RWPE1 (cell line): ENCODE data around the gene PANX2.
"Not testable (repeated sequence)": the region's sequence is repeated elsewhere in the genome, so short reads cannot be mapped to it uniquely, and the experiment has no call there.

Experiments used
- CTCF ChIA-PET: fragments of 350-600 bp; sonication (Branson Sonifier 250); formaldehyde crosslinking; extraction: SDS; loops from one replicate; lab custom pipeline; 2021; lab: Yijun Ruan, JAX
- POLR2A ChIA-PET: fragments of 400-600 bp; formaldehyde crosslinking; extraction: SDS; loops from one replicate; lab custom pipeline; 2020; ENCODE audit warnings: antibody characterized with exemption; ENCODE audit not compliant: low non-redundant PET; lab: Yijun Ruan, JAX
- DNase-seq: peaks from one replicate; pipeline ENCODE4 v3.0.0; 2012; ENCODE audit warnings: low spot score
- H3K27ac ChIP-seq: fragments of 450-650 bp; 2 replicates; pipeline ENCODE4 v1.5.1; 2017
- TF ChIP-seq, protein P1 (sequence below): fragments of 450-650 bp; conservative IDR thresholded peaks from 2 replicates; pipeline ENCODE4 v1.5.1; 2017; ENCODE audit warnings: low read depth, mild to moderate bottlenecking

The PANX2 gene

DNA sequence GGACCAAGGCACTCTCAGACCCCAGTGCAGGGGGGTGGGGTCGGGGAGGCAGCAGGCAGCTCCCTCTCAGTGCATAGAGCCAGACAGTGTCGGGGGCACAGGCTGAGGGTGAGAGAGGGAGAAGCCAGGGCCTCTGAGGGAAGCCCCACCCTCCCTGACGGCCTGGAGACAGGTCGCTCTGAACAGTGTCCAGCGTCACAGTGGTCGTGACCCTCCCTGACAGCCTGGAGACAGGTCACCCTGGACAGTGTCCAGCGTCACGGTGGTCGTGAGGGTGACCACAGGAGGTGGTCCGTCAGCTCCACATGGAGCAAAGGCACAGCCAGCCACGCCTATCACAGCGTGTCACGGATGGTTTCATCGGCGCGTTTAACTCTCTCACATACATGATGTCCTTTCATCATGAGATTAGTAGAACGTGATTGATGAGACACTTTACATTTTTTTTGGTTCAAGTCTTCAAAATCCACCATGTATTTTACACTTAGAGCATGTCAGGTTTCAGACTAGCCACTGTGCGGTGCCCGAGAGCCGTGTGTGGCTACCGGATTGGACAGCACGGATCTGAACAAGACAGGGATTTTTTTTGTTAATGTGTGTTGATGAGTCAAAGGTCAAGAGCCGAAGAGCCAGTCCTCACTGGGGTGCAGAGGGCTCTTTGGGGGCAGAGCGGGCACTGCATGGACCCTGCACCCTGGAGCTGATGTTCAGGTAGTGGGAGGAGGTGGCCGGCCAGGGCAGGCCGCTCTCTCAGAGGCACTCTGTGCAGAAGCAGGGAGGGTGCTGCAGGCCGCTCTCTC, 23.9 kb upstream of the PANX2 start:
- no peak overlapping the region for H3K27ac ChIP-seq
- TF ChIP-seq, protein P1, sequence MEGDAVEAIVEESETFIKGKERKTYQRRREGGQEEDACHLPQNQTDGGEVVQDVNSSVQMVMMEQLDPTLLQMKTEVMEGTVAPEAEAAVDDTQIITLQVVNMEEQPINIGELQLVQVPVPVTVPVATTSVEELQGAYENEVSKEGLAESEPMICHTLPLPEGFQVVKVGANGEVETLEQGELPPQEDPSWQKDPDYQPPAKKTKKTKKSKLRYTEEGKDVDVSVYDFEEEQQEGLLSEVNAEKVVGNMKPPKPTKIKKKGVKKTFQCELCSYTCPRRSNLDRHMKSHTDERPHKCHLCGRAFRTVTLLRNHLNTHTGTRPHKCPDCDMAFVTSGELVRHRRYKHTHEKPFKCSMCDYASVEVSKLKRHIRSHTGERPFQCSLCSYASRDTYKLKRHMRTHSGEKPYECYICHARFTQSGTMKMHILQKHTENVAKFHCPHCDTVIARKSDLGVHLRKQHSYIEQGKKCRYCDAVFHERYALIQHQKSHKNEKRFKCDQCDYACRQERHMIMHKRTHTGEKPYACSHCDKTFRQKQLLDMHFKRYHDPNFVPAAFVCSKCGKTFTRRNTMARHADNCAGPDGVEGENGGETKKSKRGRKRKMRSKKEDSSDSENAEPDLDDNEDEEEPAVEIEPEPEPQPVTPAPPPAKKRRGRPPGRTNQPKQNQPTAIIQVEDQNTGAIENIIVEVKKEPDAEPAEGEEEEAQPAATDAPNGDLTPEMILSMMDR = peak; percentile 92
- DNase-seq = peak; percentile 42
- ChIA-PET POLR2A (interaction anchor here (0.7 kb wide), 1 partner anchor 55 kb away, joined by 3 read pairs; no protein-coding TSS in a partner anchor), CTCF (interaction anchor here (0.5 to 0.6 kb wide), 2 partner anchors 8 to 40 kb away, joined by 3 to 6 read pairs; no protein-coding TSS in a partner anchor)

DNA sequence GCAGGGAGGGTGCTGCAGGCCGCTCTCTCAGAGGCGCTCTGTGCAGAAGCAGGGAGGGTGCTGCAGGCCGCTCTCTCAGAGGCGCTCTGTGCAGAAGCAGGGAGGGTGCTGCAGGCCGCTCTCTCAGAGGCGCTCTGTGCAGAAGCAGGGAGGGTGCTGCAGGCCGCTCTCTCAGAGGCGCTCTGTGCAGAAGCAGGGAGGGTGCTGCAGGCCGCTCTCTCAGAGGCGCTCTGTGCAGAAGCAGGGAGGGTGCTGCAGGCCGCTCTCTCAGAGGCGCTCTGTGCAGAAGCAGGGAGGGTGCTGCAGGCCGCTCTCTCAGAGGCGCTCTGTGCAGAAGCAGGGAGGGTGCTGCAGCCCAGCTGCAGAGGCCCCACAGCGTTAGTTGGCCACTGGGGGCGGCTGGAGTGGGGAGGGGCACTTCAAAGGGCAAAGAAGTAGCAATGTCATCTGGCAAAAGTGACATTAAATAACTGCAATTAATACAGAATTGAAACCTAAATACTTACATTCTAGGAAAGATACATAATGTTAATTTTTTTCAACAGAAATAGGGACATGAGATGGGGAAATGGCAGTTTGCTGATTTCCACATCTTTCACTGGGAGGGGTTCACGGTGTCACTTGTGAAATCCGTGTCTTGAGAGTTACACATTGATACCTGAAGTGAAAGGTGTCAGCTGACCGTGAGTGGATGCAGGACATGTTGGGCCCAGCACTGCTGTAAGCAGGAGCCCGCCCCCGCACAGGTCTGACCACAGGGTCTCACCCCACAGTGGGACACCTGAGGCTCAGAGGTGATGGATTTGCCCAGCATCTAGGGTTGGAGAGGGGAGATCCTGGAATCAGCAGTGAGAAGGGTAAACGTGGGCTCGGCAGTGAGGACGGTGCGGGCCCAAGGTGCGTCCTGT, 23.0 kb upstream of the PANX2 start:
- CTCF ChIA-PET, DNase-seq, POLR2A ChIA-PET: not testable (repeated sequence)
- peak overlapping the region; percentile 80 for H3K27ac ChIP-seq

DNA sequence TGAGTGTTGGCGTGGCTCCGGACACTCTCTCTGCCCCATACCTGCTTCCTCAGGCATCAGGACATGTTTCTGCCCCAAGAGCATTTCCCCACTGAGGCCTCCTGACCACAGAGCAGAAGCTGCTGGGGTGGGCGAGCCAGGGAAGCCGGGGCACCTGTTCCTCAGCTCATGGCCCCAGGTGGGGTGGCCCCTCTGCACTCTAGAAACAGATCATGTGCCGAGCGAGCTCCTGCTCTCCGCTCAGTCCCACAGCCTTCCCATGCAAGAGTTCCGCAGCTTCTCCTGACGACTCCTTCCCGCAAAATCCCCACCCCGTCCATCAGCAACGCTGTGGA, 22.4 kb upstream of the PANX2 start:
- no peak for DNase-seq
- H3K27ac ChIP-seq = peak overlapping the region; percentile 80
- TF ChIP-seq, protein P1 = no peak
- ChIA-PET POLR2A (no interaction called here), CTCF (no interaction called here)

DNA sequence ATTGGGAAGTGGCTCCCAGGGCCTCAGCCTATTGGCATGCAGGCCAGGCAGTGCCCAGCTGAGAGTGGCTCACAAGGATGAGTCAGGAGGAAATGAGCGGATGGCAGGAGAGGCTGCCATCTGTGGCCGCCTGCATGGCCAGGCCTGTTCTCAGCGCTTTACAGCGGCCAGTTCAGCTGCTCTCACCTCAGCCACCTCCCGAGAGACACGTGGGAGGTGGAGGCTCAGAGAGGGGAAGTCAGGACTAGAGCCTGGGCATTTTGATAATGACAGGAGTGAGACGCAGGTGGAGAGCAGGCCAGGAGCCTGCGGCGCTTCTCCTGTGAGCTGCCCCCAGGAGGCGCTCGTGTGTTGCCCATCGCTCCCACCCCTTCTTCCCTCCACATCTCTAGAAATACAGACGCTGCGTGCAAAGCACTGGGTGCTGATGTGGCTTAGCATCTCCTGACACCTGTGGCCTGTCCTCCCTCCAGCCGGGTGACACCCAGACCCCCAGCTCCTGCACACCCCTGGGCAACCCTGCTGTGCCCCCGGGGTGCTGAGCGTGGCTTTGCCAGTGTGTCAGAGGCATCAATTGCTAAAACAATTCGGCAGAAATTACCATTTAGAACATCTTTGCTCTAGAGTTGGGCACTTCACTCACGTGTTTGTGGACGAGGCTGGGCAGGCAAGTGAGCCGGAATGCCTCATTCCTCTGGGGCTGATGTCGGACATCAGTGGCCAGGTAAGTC, 21.4 kb upstream of the PANX2 start:
- H3K27ac ChIP-seq = peak overlapping the region; percentile 80
- ChIA-PET POLR2A (no interaction called here), CTCF (interaction anchor here (0.6 to 1.0 kb wide), 7 partner anchors 22 to 72 kb away, joined by 3 to 4 read pairs (median 3); no protein-coding TSS in a partner anchor)
- DNase-seq = peak; percentile 88
- TF ChIP-seq, protein P1 = peak; percentile 81

DNA sequence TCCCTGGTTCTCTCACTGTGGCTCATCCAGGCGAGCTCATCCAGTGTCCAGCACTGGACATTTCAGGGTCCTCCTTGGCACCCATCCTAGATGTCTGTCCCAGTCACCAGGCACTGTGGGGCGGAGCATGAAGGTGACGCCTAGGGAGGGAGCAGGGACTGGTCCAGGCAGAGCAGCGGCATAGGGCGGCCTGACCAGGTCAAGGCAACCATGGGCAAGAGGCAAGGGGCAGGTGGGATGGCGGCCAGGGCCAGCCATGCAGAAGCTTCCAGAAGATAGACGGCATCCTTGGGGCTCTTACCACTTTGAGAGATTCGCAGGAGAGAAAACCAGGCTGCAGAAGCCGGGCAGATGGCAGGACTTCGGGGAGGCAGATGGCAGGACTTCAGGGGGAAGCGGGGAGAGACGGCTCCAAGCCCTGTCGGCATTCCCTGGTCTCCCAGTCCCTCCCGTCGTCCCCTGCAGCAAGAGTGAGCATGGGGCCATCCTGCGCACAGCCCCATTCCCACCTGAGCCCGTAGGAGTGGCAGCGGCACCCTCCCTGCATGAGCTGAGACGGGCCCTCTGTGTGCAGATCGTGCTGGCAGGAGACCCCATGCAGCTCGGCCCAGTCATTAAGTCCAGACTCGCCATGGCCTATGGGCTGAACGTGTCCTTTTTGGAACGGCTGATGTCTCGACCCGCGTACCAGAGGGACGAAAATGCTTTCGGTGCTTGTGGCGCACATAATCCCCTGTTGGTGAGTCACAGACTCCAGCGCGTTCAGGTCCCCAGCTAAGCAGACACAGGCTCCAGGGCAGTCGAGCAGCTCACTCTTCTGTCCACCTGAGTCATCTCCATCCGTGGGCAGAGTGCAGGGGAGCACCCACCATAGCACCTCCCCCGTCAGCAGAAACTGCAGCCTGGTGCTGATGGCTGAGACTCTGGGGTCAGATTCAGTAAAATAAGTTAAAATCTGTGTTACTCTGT, 20.1 kb upstream of the PANX2 start:
- TF ChIP-seq, protein P1 = no peak
- CTCF ChIA-PET = interaction anchor here (0.6 kb wide), 1 partner anchor 22 kb away, joined by 3 read pairs; no protein-coding TSS in a partner anchor
- POLR2A ChIA-PET = no interaction called here
- peak overlapping the region; percentile 80 for H3K27ac ChIP-seq
- no peak for DNase-seq
